NB4 (cell line): Measurements from ENCODE around the gene GPSM1.

Source experiments
- DNase-seq: peaks from one replicate; pipeline ENCODE4 v3.0.0; 2010; ENCODE audit warnings: low read depth
- H3K4me3 ChIP-seq: one replicate; pipeline ENCODE4 v1.5.1; 2011; ENCODE audit warnings: mild to moderate bottlenecking, low read depth, low read length, moderate library complexity
- MYC ChIP-seq: IDR thresholded peaks from 2 replicates; pipeline ENCODE4 v1.6.1; 2011; ENCODE audit warnings: low read depth, low read length
- POLR2A ChIP-seq: IDR thresholded peaks from 2 replicates; pipeline ENCODE4 v1.6.1; 2011; ENCODE audit warnings: mild to moderate bottlenecking; ENCODE audit not compliant: insufficient read length; ENCODE audit errors: extremely low read depth
- TF ChIP-seq, protein P1 (sequence below): IDR thresholded peaks from one replicate; pipeline ENCODE4 v1.5.1; 2012; ENCODE audit warnings: low read depth, low read length
- TF ChIP-seq, protein P2 (sequence below): IDR thresholded peaks from 2 replicates; pipeline ENCODE4 v1.6.1; 2011; ENCODE audit warnings: low read depth, low read length

GPSM1 gene

DNA sequence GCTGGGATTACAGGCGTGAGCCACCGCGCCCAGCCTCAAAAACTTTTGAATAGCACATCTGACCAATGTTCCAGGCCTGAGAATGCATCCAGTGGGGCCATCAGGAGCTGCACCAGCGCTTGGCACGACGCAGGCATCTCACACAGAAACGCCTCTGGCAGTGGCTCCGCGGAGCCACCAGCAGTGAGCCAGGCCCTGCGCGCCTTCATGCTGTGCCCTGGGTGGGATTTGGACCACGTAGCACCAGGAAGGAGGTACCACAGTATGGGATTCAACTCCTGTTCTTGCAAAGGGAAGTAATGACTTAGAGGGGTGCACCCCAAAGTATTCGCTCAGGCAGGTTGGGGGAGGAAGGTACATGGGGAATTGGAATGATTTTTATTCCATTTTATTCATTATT, 26.5 kb upstream of the GPSM1 start:
- DNase-seq: no peak
- H3K4me3 ChIP-seq: no peak overlapping the region
- no peak for TF ChIP-seq MYC
- TF ChIP-seq, protein P1, sequence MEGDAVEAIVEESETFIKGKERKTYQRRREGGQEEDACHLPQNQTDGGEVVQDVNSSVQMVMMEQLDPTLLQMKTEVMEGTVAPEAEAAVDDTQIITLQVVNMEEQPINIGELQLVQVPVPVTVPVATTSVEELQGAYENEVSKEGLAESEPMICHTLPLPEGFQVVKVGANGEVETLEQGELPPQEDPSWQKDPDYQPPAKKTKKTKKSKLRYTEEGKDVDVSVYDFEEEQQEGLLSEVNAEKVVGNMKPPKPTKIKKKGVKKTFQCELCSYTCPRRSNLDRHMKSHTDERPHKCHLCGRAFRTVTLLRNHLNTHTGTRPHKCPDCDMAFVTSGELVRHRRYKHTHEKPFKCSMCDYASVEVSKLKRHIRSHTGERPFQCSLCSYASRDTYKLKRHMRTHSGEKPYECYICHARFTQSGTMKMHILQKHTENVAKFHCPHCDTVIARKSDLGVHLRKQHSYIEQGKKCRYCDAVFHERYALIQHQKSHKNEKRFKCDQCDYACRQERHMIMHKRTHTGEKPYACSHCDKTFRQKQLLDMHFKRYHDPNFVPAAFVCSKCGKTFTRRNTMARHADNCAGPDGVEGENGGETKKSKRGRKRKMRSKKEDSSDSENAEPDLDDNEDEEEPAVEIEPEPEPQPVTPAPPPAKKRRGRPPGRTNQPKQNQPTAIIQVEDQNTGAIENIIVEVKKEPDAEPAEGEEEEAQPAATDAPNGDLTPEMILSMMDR: no peak
- TF ChIP-seq POLR2A: no peak
- TF ChIP-seq, protein P2, sequence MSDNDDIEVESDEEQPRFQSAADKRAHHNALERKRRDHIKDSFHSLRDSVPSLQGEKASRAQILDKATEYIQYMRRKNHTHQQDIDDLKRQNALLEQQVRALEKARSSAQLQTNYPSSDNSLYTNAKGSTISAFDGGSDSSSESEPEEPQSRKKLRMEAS: no peak

DNA sequence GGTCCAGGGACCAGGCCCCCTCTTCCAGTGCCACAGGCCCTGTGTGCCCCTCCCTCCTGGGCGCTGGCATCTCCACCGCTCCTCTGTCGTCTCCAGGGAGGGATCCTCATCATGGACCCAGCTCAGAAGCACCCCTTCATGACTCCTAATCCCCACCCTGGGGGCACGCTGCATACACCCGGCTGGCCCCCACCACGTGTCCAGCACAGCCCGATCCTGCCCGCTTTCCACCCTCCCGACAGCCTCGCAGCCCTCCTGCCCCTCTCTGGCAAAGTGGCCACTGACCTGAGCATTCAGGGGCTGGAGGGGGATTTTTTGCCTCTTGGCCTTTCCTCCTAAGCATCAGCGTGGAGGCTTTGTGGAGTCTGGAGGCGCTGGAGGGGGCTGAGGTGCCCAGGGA, 24.8 kb upstream of the GPSM1 start:
- TF ChIP-seq MYC: no peak

DNA sequence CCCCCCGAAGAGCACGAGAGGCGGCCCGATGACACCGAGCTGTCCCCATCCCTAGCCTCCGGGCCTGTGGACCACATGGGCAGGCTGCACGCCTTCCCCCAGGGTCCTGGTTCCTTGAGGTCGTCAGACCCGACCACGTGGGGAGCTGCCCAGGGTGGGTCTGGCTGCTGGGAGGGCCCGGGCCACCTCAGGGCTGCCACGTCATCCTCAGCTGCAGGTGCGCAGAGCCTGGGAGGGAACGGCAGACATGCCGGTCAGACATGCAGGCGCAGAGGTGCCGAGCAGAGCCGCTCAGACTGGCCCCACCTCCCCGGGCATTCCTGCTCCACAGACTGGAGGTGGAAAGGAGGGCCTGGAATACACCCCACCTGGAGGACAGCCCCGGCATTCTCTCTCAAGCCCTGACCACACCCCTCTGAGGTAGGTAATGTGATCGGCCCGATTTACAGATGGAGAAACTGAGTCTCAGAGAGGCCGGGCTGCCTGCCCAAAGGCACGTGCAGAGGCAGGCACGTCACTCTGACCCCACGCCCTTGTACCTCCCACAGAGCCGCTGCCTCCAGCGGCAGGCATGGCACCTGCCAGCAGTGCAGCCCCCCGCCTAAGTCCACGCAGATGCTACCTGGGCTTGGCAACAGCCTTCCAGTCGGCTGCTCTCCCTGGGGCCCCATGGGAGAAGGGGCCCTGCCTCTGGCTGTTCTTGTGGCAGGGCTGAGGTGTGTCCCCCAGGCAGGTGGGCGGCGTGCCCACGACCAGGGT, 24.1 kb upstream of the GPSM1 start:
- H3K4me3 ChIP-seq: no peak overlapping the region
- no peak for DNase-seq
- TF ChIP-seq MYC (no peak), POLR2A (no peak)
- TF ChIP-seq, protein P1: no peak
- TF ChIP-seq, protein P2: no peak

More for the DNA sequence above, 24.8 kb upstream of the GPSM1 start:
- DNase-seq: no peak
- no peak overlapping the region for H3K4me3 ChIP-seq

DNA sequence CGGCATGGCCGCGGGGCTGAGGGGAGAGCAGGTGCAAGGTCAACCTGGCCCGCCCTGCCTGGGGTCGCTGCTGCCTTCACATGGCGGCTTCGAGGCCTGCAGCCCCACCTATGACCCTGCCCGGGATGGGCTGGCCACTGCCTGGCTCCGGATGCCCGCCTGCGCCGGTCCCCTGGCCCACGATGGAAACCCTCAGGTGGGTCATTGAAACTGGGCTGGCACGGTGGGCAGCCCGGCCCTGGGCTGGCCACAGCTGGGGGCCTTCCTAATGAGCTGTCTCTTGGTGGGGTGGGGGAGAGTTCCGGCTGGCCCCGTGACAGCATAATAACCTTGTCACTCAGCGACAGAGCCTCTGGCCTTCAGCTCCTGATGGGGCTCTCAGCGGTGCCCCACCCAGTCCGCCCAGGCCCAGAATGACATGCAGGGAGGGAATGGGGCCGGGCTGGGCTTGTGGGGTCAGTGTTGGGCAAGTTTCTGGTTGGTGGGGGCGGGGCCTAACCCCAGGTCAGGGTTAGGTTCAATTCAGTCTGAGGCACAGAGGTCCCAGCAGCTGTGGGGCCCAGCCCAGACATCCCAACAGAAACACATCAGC, 23.4 kb upstream of the GPSM1 start, which contains the start of gene CCDC187:
Gene CCDC187, minus strand, starts transcription at position 270 of the 592 bp plus-strand sequence. Its CDS starts 264 bp downstream, at position 6.
- H3K4me3 ChIP-seq: no peak within 1 kb of the TSS
- DNase-seq: peak; percentile 31
- no peak for TF ChIP-seq POLR2A
- no peak for TF ChIP-seq MYC
- TF ChIP-seq, protein P1: no peak
- TF ChIP-seq, protein P2: no peak

DNA sequence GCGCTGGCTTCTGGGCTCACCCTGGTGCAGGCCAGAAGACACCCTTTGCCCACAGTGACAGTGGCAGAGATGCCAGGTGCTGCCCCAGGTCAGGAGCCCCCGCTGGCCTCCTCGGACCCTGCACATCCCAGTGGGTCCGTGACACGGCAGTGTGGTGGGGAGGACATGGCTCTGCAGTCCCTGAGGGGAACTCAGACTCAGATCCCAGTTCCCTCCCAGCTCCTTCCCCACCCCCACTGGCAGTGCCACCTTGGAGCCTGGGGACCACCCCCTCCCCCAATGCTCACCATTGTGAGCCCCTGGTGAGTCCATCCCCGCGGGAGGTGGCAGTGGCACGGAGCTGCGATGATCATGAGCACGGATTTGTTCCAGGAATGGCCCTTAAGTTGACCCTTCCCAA, 22.9 kb upstream of the GPSM1 start:
- TF ChIP-seq POLR2A (no peak), MYC (no peak)
- TF ChIP-seq, protein P1: no peak
- TF ChIP-seq, protein P2: no peak
- H3K4me3 ChIP-seq: no peak overlapping the region
- DNase-seq: no peak

DNA sequence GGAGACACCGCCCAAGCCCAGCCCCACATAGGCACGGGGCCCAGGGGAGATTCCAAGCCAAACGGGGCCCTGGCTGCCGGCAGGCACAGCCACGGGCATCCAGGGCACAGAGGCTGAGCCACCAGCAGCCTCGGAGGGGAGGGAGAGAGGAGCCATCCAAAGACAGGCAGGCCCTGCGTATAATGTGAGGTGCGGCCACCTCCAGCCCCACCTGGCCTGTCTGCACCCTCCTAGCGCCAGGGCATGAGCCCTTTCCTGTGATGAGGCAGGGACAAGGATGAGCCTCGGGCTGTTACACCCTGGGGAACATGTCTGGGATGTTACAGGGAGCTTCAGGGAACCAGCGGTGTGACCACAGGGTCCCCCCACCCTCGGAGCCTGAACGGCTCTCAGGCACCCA, 22.4 kb upstream of the GPSM1 start:
- no peak overlapping the region for H3K4me3 ChIP-seq
- TF ChIP-seq, protein P1: no peak
- TF ChIP-seq MYC (no peak), POLR2A (no peak)
- TF ChIP-seq, protein P2: no peak
- no peak for DNase-seq
